ENCODE results near the gene CDC42BPG. TPM values are rescaled to one million over a fixed set of nuclear protein-coding genes. Genes with fewer than 3 reads are reported as not detected.

The CDC42BPG gene
- total RNA-seq, 1 experiment from 2014 or later: 24.9 TPM

- no peaks in the 10 kb centered on the region for H3K27me3 Mint-ChIP-seq (ENCODE audit: low read depth)
- Histone ChIP-seq H3K4ac (ENCODE audit: low read depth, low read length) (no peak within 1 kb of the TSS), H3K27me3 (ENCODE audit: insufficient read depth, low read length) (no peaks in the 10 kb centered on the region), H2AK5ac (ENCODE audit: insufficient read length, low read length) (no peak within 1 kb of the TSS), H3K9ac (ENCODE audit: extremely low read depth, insufficient read length, low read length) (peak within 1 kb of the TSS; percentile 8), H3K56ac (ENCODE audit: insufficient read length, low read depth, low read length) (no peak within 1 kb of the TSS), H3T11ph (ENCODE audit: low read length) (no peak within 1 kb of the TSS), H3K14ac (ENCODE audit: insufficient read depth, low read length) (no peak within 1 kb of the TSS), H2BK5ac (ENCODE audit: insufficient read length, low read length) (no peak within 1 kb of the TSS), H2AFZ (ENCODE audit: low read length) (no peak within 1 kb of the TSS), H2BK20ac (ENCODE audit: low read depth, low read length, poor library complexity, severe bottlenecking) (no peak within 1 kb of the TSS), H2BK15ac (ENCODE audit: low read depth, low read length) (no peak within 1 kb of the TSS), H3K4me1 (ENCODE audit: insufficient read depth, low read length) (no peaks in the 10 kb centered on the region), H2BK120ac (ENCODE audit: low read depth, low read length, poor library complexity, severe bottlenecking) (no peak within 1 kb of the TSS), H3K23ac (ENCODE audit: insufficient read length, low read depth, low read length) (no peak within 1 kb of the TSS), H3K18ac (ENCODE audit: insufficient read length, low read depth, low read length) (peak within 1 kb of the TSS; percentile 32), H3K23me2 (ENCODE audit: insufficient read length, low read depth, low read length, poor library complexity, severe bottlenecking) (peaks cover 8% of the 10 kb centered on the region), H2BK12ac (ENCODE audit: insufficient read length, low read depth, low read length) (no peak within 1 kb of the TSS), H3K9me3 (ENCODE audit: control insufficient read depth, low read depth, low read length) (no peaks in the 10 kb centered on the region), H3K79me1 (ENCODE audit: insufficient read depth, low read depth, low read length, poor library complexity, severe bottlenecking) (no peaks in the 10 kb centered on the region), H4K91ac (ENCODE audit: insufficient read length, low read depth, low read length) (no peak within 1 kb of the TSS), H3K4me2 (ENCODE audit: insufficient read depth, insufficient read length, low read length) (peak within 1 kb of the TSS; percentile 71), H3K79me2 (ENCODE audit: insufficient read depth, low read length) (no peaks in the 10 kb centered on the region), H4K8ac (replicated peaks; ENCODE audit: insufficient read length, low read depth, low read length) (no peak within 1 kb of the TSS), H4K5ac (ENCODE audit: insufficient read length, low read depth, low read length) (no peak within 1 kb of the TSS), H4K20me1 (ENCODE audit: control insufficient read depth, insufficient read depth, insufficient read length) (no peaks in the 10 kb centered on the region), H3K27ac (ENCODE audit: insufficient read length, low read depth, low read length) (no peak within 1 kb of the TSS)
- no peaks in the 10 kb centered on the region for H3K9me3 Mint-ChIP-seq
- no CpG with 5 or more reads among the region's 58 CpGs for WGBS (ENCODE audit: extremely low coverage, insufficient read length, low lambda C conversion rate)
- H3K4me3 Mint-ChIP-seq: peak within 1 kb of the TSS; percentile 83 to 90
- peak within 1 kb of the TSS; percentile 91 to 99 (median 93) for H3K27ac Mint-ChIP-seq
- peak; percentile 42; the same call in 2 of the 3 replicates for TF ChIP-seq CTCF (conservative IDR thresholded peaks at IDR 0.05)
- peaks cover 6 to 41% (median 31%) of the 10 kb centered on the region in 3 experiments; a peak in 6 of 7 replicates for H3K36me3 Mint-ChIP-seq (ENCODE audit: insufficient read depth in 1 of 3, low read depth in 3 of 3)
- peaks cover 11 to 14% of the 10 kb centered on the region in 2 experiments for H3K4me1 Mint-ChIP-seq
- DNase-seq: peak; percentile 90
Observed at GRCh38 chr11:64803158-64803845, 41.2 kb downstream of the CDC42BPG start, which contains the start of gene MAP4K2. MAP4K2 (minus strand) TSS chr11:64803214; CDS start chr11:64803149, 65 bp downstream.
